Muscle of arm (tissue), 12 donors: ENCODE measurements around the gene TMPRSS11B. TPM values are rescaled to one million over a fixed set of nuclear protein-coding genes. Genes with fewer than 3 reads are reported as not detected.
"Not testable (repeated sequence)": the region's sequence is repeated elsewhere in the genome, so short reads cannot be mapped to it uniquely, and the experiment has no call there.

Source experiments
- DNase-seq: peaks from one replicate; pipeline ENCODE4 v3.0.0-alpha.2; 2013
- polyA plus RNA-seq, 12 donors: library from polyadenylated mRNA; unstranded; fragments of 120-200 nt; gene quantifications; one replicate each; pipeline ENCODE4 v1.2.1, GENCODE V29; 2013; ENCODE audit not compliant: insufficient read length in 12 of 12

Gene TMPRSS11B
- polyA plus RNA-seq, 12 donors, result 0.04 to 0.21 (median 0.10) TPM; not detected in 8

GRCh38 chr4:68218044-68218443, 27.4 kb downstream of the TMPRSS11B start:
- DNase-seq, result no peak

GRCh38 chr4:68216501-68216900, 29.0 kb downstream of the TMPRSS11B start:
- DNase-seq, result no peak

GRCh38 chr4:68209003-68209402, 36.5 kb downstream of the TMPRSS11B start:
- no peak for DNase-seq

GRCh38 chr4:68194305-68194704, 51.2 kb downstream of the TMPRSS11B start:
- DNase-seq, result not testable (repeated sequence)

GRCh38 chr4:68193194-68193593, 52.3 kb downstream of the TMPRSS11B start:
- DNase-seq, result no peak

- no peak for DNase-seq
Observed at GRCh38 chr4:68187145-68187544, 58.3 kb downstream of the TMPRSS11B start.

- no peak for DNase-seq
Observed at GRCh38 chr4:68184923-68185322, 60.6 kb downstream of the TMPRSS11B start.

- no peak for DNase-seq
Observed at GRCh38 chr4:68183417-68183816, 62.1 kb downstream of the TMPRSS11B start.

GRCh38 chr4:68182382-68182820, 63.1 kb downstream of the TMPRSS11B start:
- DNase-seq, result no peak

GRCh38 chr4:68180849-68181526, 64.5 kb downstream of the TMPRSS11B start:
- no peak for DNase-seq

- DNase-seq, result no peak
Observed at GRCh38 chr4:68176904-68177303, 68.6 kb downstream of the TMPRSS11B start.

Other genes starting within 250 kb of the TMPRSS11B start
- gene TMPRSS11F, start 115.8 kb downstream of the TMPRSS11B start, polyA plus RNA-seq, result under 1 TPM in 5 of 12 donors, not detected in 7; 0.08 to 0.91 (median 0.31) TPM
- gene YTHDC1, start 104.4 kb upstream of the TMPRSS11B start, polyA plus RNA-seq, result 100 to 1,000 TPM in 1 of 12 donors, 10 to 100 TPM in 10, not detected in 1; 61.3 to 118 (median 85.7) TPM
- 1 to 10 TPM in 3 of 12 donors, not detected in 9; 1.1 to 5.5 (median 2.4) TPM for gene TMPRSS11E, start 201.8 kb upstream of the TMPRSS11B start, polyA plus RNA-seq